Measurements from ENCODE around the gene MB.

- TF ChIP-seq POLR2A (IDR thresholded peaks at IDR 0.05; ENCODE audit: low read depth, low read length) (no peak), POLR2AphosphoS5 (IDR thresholded peaks at IDR 0.05; ENCODE audit: low read depth, low read length) (no peak), TAF1 (IDR thresholded peaks at IDR 0.05; ENCODE audit: low read depth, low read length) (no peak)
These were observed 20.9 kb upstream of the MB start for GRCh38 chr22:35638001-35638400.

Measured in GM12891 (cell line).